PC-3 (cell line): Measurements from ENCODE around the gene ZNF576. TPM values are rescaled to one million over a fixed set of nuclear protein-coding genes. Genes with fewer than 3 reads are reported as not detected.

Source experiments
- ATAC-seq: fragments of 200-7000 bp; cut with Tn5 transposase; 2 replicates; pipeline ENCODE4 v1.9.1; 2020; ENCODE audit warnings: mild to moderate bottlenecking, moderate library complexity
- BruUV-seq: library from RNA; stranded (reverse); fragments of 400-500 nt; replicated peaks from 2 replicates; lab custom pipeline; 2021; lab: Mats Ljungman, UMichigan
- CTCF ChIA-PET: fragments of 300-600 bp; sonication (Branson Sonifier 250); formaldehyde crosslinking; loops from one replicate; lab custom pipeline; 2022; ENCODE audit warnings: antibody characterized with exemption; lab: Charles Lee
- POLR2A ChIA-PET: fragments of 300-600 bp; sonication (Branson Sonifier 250); formaldehyde crosslinking; loops from one replicate; lab custom pipeline; 2022; ENCODE audit warnings: antibody characterized with exemption; ENCODE audit not compliant: unreplicated experiment; lab: Charles Lee
- DNase-seq: peaks from one replicate; pipeline ENCODE4 v3.0.0-alpha.2; 2015
- H2AFZ ChIP-seq: fragments of 300-600 bp; sonication (generic); 2 replicates; pipeline ENCODE4 v1.6.0; 2016; ENCODE audit warnings: antibody characterized with exemption, low read length
- H3F3A ChIP-seq: fragments of 300-600 bp; sonication (generic); one replicate; pipeline ENCODE4 v1.6.0; 2017; ENCODE audit warnings: antibody characterized with exemption, low read length, control low read depth, mild to moderate bottlenecking; ENCODE audit not compliant: unreplicated experiment
- H3K27ac ChIP-seq: fragments of 300-600 bp; sonication (generic); 2 replicates; pipeline ENCODE4 v1.5.1; 2016; ENCODE audit warnings: mild to moderate bottlenecking, low read length
- H3K27me3 ChIP-seq: fragments of 300-600 bp; sonication (generic); 2 replicates; pipeline ENCODE4 v1.6.1; 2016; ENCODE audit warnings: low read length, mixed read lengths
- H3K36me3 ChIP-seq: fragments of 300-600 bp; sonication (generic); 2 replicates; pipeline ENCODE4 v1.6.1; 2016; ENCODE audit warnings: low read depth, mixed run types, low read length, mixed read lengths
- H3K4me1 ChIP-seq: fragments of 300-600 bp; sonication (generic); 2 replicates; pipeline ENCODE4 v1.5.1; 2016; ENCODE audit warnings: low read length; ENCODE audit not compliant: insufficient read depth
- H3K4me2 ChIP-seq: fragments of 300-600 bp; sonication (generic); 2 replicates; pipeline ENCODE4 v1.6.0; 2016; ENCODE audit warnings: low read length
- H3K4me3 ChIP-seq: fragments of 300-600 bp; sonication (generic); 2 replicates; pipeline ENCODE4 v1.5.1; 2016; ENCODE audit warnings: mild to moderate bottlenecking, low read length, mixed read lengths
- H3K79me2 ChIP-seq: fragments of 300-600 bp; sonication (generic); 2 replicates; pipeline ENCODE4 v1.6.1; 2017; ENCODE audit warnings: low read length, mixed read lengths
- H3K9ac ChIP-seq: fragments of 300-600 bp; sonication (generic); 2 replicates; pipeline ENCODE4 v1.6.0; 2016; ENCODE audit warnings: mild to moderate bottlenecking, low read length
- H3K9me2 ChIP-seq: fragments of 300-600 bp; sonication (generic); replicated peaks from 2 replicates; pipeline ENCODE4 v1.6.1; 2016; ENCODE audit warnings: mixed run types, low read length, mixed read lengths
- H3K9me3 ChIP-seq: fragments of 300-600 bp; sonication (generic); 2 replicates; pipeline ENCODE4 v1.6.1; 2016; ENCODE audit warnings: low read length, mixed read lengths
- H4K20me1 ChIP-seq: fragments of 300-600 bp; sonication (generic); 2 replicates; pipeline ENCODE4 v1.6.1; 2016; ENCODE audit warnings: low read length, mixed read lengths
- EZH2 ChIP-seq: fragments of 300-600 bp; sonication (generic); IDR thresholded peaks from one replicate; pipeline ENCODE4 v1.6.1; 2017; ENCODE audit warnings: antibody characterized with exemption, mild to moderate bottlenecking, low read length; ENCODE audit not compliant: unreplicated experiment
- EZH2phosphoT487 ChIP-seq: fragments of 300-600 bp; sonication (generic); IDR thresholded peaks from 2 replicates; pipeline ENCODE4 v1.6.1; 2018; ENCODE audit warnings: mild to moderate bottlenecking, antibody characterized with exemption, low read length, borderline replicate concordance
- intact Hi-C: fragments of 100-400 bp; cut with micrococcal nuclease; formaldehyde crosslinking; loops from 2 replicates; pipeline ENCODE4 v1.9.0; 2023
- total RNA-seq: library from RNA; depleted of rRNA; stranded (reverse); fragments of >200 nt; gene quantifications from 2 replicates; pipeline ENCODE4 v1.2.3, GENCODE V29; 2014
- TF ChIP-seq, protein P1 (sequence below): fragments of 300-600 bp; sonication (generic); conservative IDR thresholded peaks from 2 replicates; pipeline ENCODE4 v1.5.1; 2017; ENCODE audit warnings: antibody characterized with exemption, low read depth, mild to moderate bottlenecking, low read length

ZNF576 gene
- total RNA-seq, 1 experiment from 2014 or later = 14.7 TPM

DNA sequence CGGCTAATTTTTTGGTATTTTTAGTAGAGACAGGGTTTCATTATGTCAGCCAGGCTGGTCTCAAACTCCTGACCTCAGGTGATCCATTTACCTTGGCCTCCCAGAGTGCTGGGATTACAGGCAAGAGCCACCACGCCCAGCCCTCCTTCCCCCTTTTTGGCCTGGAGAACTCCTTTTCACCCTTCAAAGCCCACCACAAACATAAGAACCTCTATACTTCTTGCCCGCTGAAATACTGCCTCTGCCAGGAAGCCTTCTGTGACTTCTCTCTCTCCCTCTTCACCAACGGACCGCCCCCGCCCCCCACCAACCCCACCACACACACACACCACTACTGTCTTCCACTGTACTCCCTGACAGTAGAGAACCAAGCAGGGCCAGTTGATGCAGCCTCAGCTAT, 20.6 kb downstream of the ZNF576 start:
- ATAC-seq (no peak), DNase-seq (no peak)
- ChIA-PET POLR2A (no interaction called here), CTCF (no interaction called here)
- Histone ChIP-seq H3F3A (no peaks in the 10 kb centered on the region), H2AFZ (no peak overlapping the region), H3K4me3 (no peak overlapping the region), H3K27me3 (no peaks in the 10 kb centered on the region), H3K27ac (no peak overlapping the region), H3K4me1 (peaks cover 13% of the 10 kb centered on the region), H3K9me2 (no peaks in the 10 kb centered on the region), H3K9ac (no peak overlapping the region), H3K4me2 (no peak overlapping the region), H3K36me3 (no peaks in the 10 kb centered on the region; the same call in 1 of the 2 replicates), H4K20me1 (no peaks in the 10 kb centered on the region), H3K79me2 (peaks cover 18% of the 10 kb centered on the region), H3K9me3 (no peaks in the 10 kb centered on the region)
- BruUV-seq = no TSS peak
- TF ChIP-seq, protein P1, sequence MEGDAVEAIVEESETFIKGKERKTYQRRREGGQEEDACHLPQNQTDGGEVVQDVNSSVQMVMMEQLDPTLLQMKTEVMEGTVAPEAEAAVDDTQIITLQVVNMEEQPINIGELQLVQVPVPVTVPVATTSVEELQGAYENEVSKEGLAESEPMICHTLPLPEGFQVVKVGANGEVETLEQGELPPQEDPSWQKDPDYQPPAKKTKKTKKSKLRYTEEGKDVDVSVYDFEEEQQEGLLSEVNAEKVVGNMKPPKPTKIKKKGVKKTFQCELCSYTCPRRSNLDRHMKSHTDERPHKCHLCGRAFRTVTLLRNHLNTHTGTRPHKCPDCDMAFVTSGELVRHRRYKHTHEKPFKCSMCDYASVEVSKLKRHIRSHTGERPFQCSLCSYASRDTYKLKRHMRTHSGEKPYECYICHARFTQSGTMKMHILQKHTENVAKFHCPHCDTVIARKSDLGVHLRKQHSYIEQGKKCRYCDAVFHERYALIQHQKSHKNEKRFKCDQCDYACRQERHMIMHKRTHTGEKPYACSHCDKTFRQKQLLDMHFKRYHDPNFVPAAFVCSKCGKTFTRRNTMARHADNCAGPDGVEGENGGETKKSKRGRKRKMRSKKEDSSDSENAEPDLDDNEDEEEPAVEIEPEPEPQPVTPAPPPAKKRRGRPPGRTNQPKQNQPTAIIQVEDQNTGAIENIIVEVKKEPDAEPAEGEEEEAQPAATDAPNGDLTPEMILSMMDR = no peak
- TF ChIP-seq EZH2phosphoT487 = no peak
- TF ChIP-seq EZH2 = no peak
- intact Hi-C loops = no loop called here

DNA sequence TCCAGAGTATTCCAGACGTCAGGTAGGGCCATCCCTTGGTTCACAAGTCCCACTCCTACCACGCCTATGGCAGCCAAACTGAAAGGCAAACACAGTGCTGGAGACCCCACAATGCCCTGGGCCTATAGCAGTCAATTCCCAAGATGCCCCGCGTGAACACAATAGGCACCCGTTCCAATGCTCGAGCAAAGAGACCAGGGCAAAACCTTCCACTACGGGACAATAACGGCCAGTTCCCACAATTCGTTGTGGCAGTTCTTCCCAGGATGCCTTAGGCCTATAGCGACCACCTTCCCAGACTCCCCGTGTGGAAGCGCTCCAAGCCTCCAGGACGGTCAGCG, 22.5 kb downstream of the ZNF576 start:
- Histone ChIP-seq H2AFZ (peak overlapping the region; percentile 95), H3K4me2 (peak overlapping the region; percentile 93), H3K27ac (peak overlapping the region; percentile 33; the same call in 1 of the 2 replicates), H3K9ac (peak overlapping the region; percentile 80), H3K9me3 (no peaks in the 10 kb centered on the region), H3K4me3 (peak overlapping the region; percentile 78), H3F3A (no peaks in the 10 kb centered on the region), H4K20me1 (no peaks in the 10 kb centered on the region), H3K27me3 (no peaks in the 10 kb centered on the region), H3K36me3 (no peaks in the 10 kb centered on the region), H3K9me2 (no peaks in the 10 kb centered on the region), H3K4me1 (peaks cover 13% of the 10 kb centered on the region), H3K79me2 (peaks cover 18% of the 10 kb centered on the region)
- TF ChIP-seq EZH2 (no peak), EZH2phosphoT487 (no peak)
- TF ChIP-seq, protein P1 = no peak
- intact Hi-C loops = no loop called here
- ATAC-seq (peak; percentile 10), DNase-seq (peak; percentile 12)
- BruUV-seq = TSS peak; percentile 77
- ChIA-PET POLR2A (no interaction called here), CTCF (interaction anchor here (0.7 kb wide), 1 partner anchor 191 kb away, joined by 11 read pairs; no protein-coding TSS in a partner anchor)

DNA sequence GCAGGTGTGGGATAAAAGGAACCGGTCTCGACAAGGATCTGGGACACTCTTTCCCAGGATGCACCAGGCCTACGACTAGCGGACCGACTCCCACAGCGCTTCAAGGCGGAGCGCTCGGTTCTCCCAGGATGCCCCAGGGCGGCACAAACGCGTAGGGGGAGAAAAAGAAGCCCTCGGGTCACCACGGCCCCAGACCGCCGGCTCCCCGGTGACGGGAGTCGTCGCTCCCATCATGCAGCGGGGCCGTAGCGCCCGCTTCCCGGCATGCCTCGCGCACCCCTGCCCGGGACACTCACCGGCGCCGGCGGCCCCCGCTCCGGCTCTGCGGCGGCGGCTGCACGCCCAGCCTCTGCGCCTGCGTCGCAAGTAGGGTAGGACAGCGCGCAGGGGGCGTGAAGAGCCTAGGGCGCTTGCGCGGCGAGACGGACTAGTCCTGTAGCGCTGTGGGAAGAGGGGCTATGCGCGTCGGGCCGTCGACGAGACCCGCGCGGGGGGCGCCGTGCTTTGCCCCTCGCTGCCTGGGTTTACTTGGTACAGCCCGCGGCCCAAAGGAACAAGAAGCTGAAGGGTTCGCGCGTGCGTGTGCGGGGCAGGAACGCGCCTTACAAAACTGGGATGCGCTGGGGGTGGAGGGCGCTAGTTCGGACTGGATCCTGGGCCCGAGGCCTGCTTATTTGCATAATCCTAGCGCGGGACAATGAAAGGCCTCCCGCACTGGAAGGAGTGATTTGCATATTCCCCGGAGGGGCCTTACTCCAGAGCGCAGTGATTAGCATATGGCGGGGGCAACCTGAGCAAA, 23.1 kb downstream of the ZNF576 start, which contains the start of gene ZNF428:
Gene ZNF428, minus strand, starts transcription at position 368 of the 799 bp plus-strand sequence. CDS start 5,325 bp downstream, outside the sequence.
- Histone ChIP-seq H3K9me2 (no peaks in the 10 kb centered on the region), H3K79me2 (peaks cover 18% of the 10 kb centered on the region), H3K4me3 (peak within 1 kb of the TSS; percentile 78), H3K4me2 (peak within 1 kb of the TSS; percentile 93), H3K36me3 (no peaks in the 10 kb centered on the region), H3K27me3 (no peaks in the 10 kb centered on the region), H3F3A (no peaks in the 10 kb centered on the region), H3K27ac (peak within 1 kb of the TSS; percentile 33; the same call in 1 of the 2 replicates), H3K9me3 (no peaks in the 10 kb centered on the region), H3K4me1 (peaks cover 13% of the 10 kb centered on the region), H4K20me1 (no peaks in the 10 kb centered on the region), H3K9ac (peak within 1 kb of the TSS; percentile 80), H2AFZ (peak within 1 kb of the TSS; percentile 95)
- no TSS peak for BruUV-seq
- peak; percentile 97 for ATAC-seq
- ChIA-PET POLR2A (no interaction called here), CTCF (no interaction called here)
- intact Hi-C loops = no loop called here
- TF ChIP-seq, protein P1 = no peak
- no peak for TF ChIP-seq EZH2
- TF ChIP-seq EZH2phosphoT487 = no peak
- peak; percentile 74 for DNase-seq
